GM12878 (cell line): ENCODE measurements around the gene RHOG. TPM values are rescaled to one million over a fixed set of nuclear protein-coding genes. Genes with fewer than 3 reads are reported as not detected.

Experiments used
- ATF2 ChIP-seq: IDR thresholded peaks from 2 replicates; pipeline ENCODE4 v1.6.1; 2012; ENCODE audit warnings: low read length, inconsistent platforms
- PML ChIP-seq: IDR thresholded peaks from 2 replicates; pipeline ENCODE4 v1.6.1; 2012; ENCODE audit warnings: low read length, inconsistent platforms
- POLR2AphosphoS2 ChIP-seq: IDR thresholded peaks from 2 replicates; pipeline ENCODE4 v1.6.1; 2011; ENCODE audit warnings: low read depth, mild to moderate bottlenecking, low read length, improper control_type of control experiment, moderate library complexity
- RAD21 ChIP-seq: IDR thresholded peaks from 2 replicates; pipeline ENCODE4 v1.6.1; 2011; ENCODE audit warnings: mild to moderate bottlenecking, low read depth, low read length, moderate library complexity; ENCODE audit not compliant: insufficient read depth
- RBBP5 ChIP-seq: fragments of 200-600 bp; sonication (generic); conservative IDR thresholded peaks from 2 replicates; pipeline ENCODE4 v1.6.1; 2016
- RCOR1 ChIP-seq: conservative IDR thresholded peaks from 2 replicates; pipeline ENCODE4 v1.6.1; 2012; ENCODE audit warnings: low read depth, low read length, improper control_type of control experiment
- RELA ChIP-seq: fragments of 450-650 bp; IDR thresholded peaks from 2 replicates; pipeline ENCODE4 v1.8.0; 2014; ENCODE audit warnings: borderline replicate concordance; ENCODE audit not compliant: partially characterized antibody
- SPI1 ChIP-seq: IDR thresholded peaks from 2 replicates; pipeline ENCODE4 v1.6.1; 2011; ENCODE audit warnings: low read depth, mild to moderate bottlenecking, low read length, moderate library complexity, borderline replicate concordance; ENCODE audit not compliant: insufficient read depth
- ZNF207 ChIP-seq: fragments of 450-650 bp; IDR thresholded peaks from 2 replicates; pipeline ENCODE4 v1.6.1; 2014; ENCODE audit warnings: antibody characterized with exemption, mild to moderate bottlenecking, borderline replicate concordance
- ZZZ3 ChIP-seq: IDR thresholded peaks from 2 replicates; pipeline ENCODE4 v1.6.1; 2011; ENCODE audit warnings: low read depth; ENCODE audit not compliant: control insufficient read depth, insufficient read length
- polyA plus RNA-seq, 11 experiments: library from polyadenylated mRNA; depleted of rRNA in 4 of 11; unstranded in 6 of 11; stranded (reverse) in 5 of 11; fragments of >200 nt; fragmentation: Nextera tagmentation in 4 of 11; fragmentation: Illumina TruSeq in 1 of 11; extraction: Ambion mirVana in 4 of 11; extraction: Trizol in 1 of 11; gene quantifications; 1 replicate in 1 of 11; 2 replicates in 10 of 11; pipeline versions ENCODE4 v1.2.1 to v1.2.3, GENCODE V29; 2011 to 2016; ENCODE audit warnings: inconsistent platforms in 2 of 11, missing spikeins in 2 of 11, low read depth in 1 of 11
- total RNA-seq, 4 experiments: library from RNA; depleted of rRNA in 3 of 4; stranded (reverse); fragments of >200 nt in 3 of 4; fragmentation: Illumina TruSeq in 1 of 4; extraction: Trizol in 1 of 4; gene quantifications; 2 replicates each; pipeline versions ENCODE4 v1.2.1 to v1.2.3, GENCODE V29; 2013 to 2021
- TF ChIP-seq, protein P1 (sequence below): fragments of 450-650 bp; IDR thresholded peaks from 2 replicates; pipeline ENCODE4 v1.6.1; 2016; ENCODE audit warnings: mild to moderate bottlenecking
- TF ChIP-seq, protein P2 (sequence below): fragments of 450-650 bp; IDR thresholded peaks from 2 replicates; pipeline ENCODE4 v1.6.1; 2017; ENCODE audit warnings: mild to moderate bottlenecking, moderate library complexity

The RHOG gene
- total and polyA plus RNA-seq, 10 of the 15 experiments (the other 5 are each of a cell fraction or from before 2014, with no cell fraction given): 16.0 to 172 (median 94.8) TPM

GRCh38 chr11:3854660-3854976, 13.9 kb upstream of the RHOG start (continued):
- no peak for TF ChIP-seq ATF2
- TF ChIP-seq, protein P1, sequence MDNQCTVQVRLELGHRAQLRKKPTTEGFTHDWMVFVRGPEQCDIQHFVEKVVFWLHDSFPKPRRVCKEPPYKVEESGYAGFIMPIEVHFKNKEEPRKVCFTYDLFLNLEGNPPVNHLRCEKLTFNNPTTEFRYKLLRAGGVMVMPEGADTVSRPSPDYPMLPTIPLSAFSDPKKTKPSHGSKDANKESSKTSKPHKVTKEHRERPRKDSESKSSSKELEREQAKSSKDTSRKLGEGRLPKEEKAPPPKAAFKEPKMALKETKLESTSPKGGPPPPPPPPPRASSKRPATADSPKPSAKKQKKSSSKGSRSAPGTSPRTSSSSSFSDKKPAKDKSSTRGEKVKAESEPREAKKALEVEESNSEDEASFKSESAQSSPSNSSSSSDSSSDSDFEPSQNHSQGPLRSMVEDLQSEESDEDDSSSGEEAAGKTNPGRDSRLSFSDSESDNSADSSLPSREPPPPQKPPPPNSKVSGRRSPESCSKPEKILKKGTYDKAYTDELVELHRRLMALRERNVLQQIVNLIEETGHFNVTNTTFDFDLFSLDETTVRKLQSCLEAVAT: no peak
- no peak for TF ChIP-seq RELA
- TF ChIP-seq, protein P2, sequence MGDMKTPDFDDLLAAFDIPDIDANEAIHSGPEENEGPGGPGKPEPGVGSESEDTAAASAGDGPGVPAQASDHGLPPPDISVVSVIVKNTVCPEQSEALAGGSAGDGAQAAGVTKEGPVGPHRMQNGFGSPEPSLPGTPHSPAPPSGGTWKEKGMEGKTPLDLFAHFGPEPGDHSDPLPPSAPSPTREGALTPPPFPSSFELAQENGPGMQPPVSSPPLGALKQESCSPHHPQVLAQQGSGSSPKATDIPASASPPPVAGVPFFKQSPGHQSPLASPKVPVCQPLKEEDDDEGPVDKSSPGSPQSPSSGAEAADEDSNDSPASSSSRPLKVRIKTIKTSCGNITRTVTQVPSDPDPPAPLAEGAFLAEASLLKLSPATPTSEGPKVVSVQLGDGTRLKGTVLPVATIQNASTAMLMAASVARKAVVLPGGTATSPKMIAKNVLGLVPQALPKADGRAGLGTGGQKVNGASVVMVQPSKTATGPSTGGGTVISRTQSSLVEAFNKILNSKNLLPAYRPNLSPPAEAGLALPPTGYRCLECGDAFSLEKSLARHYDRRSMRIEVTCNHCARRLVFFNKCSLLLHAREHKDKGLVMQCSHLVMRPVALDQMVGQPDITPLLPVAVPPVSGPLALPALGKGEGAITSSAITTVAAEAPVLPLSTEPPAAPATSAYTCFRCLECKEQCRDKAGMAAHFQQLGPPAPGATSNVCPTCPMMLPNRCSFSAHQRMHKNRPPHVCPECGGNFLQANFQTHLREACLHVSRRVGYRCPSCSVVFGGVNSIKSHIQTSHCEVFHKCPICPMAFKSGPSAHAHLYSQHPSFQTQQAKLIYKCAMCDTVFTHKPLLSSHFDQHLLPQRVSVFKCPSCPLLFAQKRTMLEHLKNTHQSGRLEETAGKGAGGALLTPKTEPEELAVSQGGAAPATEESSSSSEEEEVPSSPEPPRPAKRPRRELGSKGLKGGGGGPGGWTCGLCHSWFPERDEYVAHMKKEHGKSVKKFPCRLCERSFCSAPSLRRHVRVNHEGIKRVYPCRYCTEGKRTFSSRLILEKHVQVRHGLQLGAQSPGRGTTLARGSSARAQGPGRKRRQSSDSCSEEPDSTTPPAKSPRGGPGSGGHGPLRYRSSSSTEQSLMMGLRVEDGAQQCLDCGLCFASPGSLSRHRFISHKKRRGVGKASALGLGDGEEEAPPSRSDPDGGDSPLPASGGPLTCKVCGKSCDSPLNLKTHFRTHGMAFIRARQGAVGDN: peak; percentile 44; the same call in 1 of the 2 replicates
- TF ChIP-seq RCOR1: no peak
- no peak for TF ChIP-seq POLR2AphosphoS2
- peak; percentile 50; the same call in 1 of the 2 replicates for TF ChIP-seq PML
- TF ChIP-seq SPI1: no peak
- TF ChIP-seq ZNF207: no peak
- TF ChIP-seq RAD21: no peak
- no peak for TF ChIP-seq RBBP5
- TF ChIP-seq ZZZ3: no peak
